Cardiac muscle cell (in vitro differentiated cells and primary cell): ENCODE results near the gene TTC28. TPM values are rescaled to one million over a fixed set of nuclear protein-coding genes. Genes with fewer than 3 reads are reported as not detected.

Source experiments
- DNase-seq, 2 donors: peaks; one replicate each; pipeline versions ENCODE4 v3.0.0 to v3.0.0-alpha.2; 2010 to 2017; ENCODE audit warnings: low read depth in 1 of 2, low spot score in 1 of 2
- H3K27ac ChIP-seq: fragments of 200-600 bp; sonication (generic); 2 replicates; pipeline ENCODE4 v1.5.1; 2016
- H3K27me3 ChIP-seq: fragments of 200-600 bp; sonication (generic); 2 replicates; pipeline ENCODE4 v1.6.0; 2016; ENCODE audit warnings: control low read depth
- H3K36me3 ChIP-seq: fragments of 200-600 bp; sonication (generic); 2 replicates; pipeline ENCODE4 v1.5.1; 2016; ENCODE audit warnings: control low read depth
- H3K4me1 ChIP-seq: fragments of 200-600 bp; sonication (generic); 2 replicates; pipeline ENCODE4 v1.8.1; 2017; ENCODE audit warnings: low read depth, mild to moderate bottlenecking, mixed run types
- H3K4me3 ChIP-seq: fragments of 200-600 bp; sonication (generic); 2 replicates; pipeline ENCODE4 v1.5.1; 2016; ENCODE audit warnings: mild to moderate bottlenecking
- H3K9me3 ChIP-seq: fragments of 200-600 bp; sonication (generic); 2 replicates; pipeline ENCODE4 v1.5.1; 2017; ENCODE audit warnings: low read depth, mild to moderate bottlenecking, control low read depth
- polyA plus RNA-seq: library from polyadenylated mRNA; unstranded; fragments of >200 nt; fragmentation: Nextera tagmentation; extraction: Ambion mirVana; gene quantifications from 2 replicates; pipeline ENCODE4 v1.2.1, GENCODE V29; 2016
- total RNA-seq: library from RNA; depleted of rRNA; stranded (reverse); fragments of >200 nt; gene quantifications from 2 replicates; pipeline ENCODE4 v1.2.3, GENCODE V29; 2016
- TF ChIP-seq, protein P1 (sequence below): IDR thresholded peaks from 2 replicates; pipeline ENCODE4 v1.5.1; 2012; ENCODE audit warnings: low read depth, mild to moderate bottlenecking, low read length

Gene TTC28
- total and polyA plus RNA-seq, 2 experiments from 2014 or later = 27.3 to 109 TPM

DNA sequence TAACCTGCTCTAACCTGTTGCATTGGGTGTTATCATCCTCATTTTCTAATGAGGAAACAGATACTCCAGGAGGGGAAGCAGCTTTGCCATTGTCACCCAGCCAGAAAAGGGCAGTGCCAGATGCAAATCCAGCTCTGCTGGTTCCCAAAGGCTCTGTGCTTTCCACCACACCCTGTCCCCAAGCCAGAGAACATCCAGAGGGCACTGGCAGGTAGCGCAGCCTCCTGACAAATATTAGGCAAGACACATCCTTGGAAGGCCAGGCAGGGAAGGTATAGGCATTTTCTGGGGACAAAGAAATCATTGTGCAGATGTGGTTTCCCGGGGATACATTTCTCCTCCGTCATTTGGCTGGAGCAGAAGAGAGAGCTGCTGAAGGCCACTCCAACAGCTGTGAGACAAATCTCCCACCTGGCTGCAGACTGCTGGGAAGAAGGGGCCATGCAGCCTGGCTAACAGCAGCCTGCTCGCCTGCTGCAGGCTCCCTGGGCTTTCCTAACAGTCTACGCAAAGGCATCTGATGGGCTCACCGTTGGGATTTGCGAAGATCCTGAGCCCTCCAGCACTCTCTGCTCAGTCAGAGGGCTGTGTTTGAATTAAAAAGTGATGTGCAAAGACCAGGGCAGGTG, 666.7 kb downstream of the TTC28 start:
- TF ChIP-seq, protein P1, sequence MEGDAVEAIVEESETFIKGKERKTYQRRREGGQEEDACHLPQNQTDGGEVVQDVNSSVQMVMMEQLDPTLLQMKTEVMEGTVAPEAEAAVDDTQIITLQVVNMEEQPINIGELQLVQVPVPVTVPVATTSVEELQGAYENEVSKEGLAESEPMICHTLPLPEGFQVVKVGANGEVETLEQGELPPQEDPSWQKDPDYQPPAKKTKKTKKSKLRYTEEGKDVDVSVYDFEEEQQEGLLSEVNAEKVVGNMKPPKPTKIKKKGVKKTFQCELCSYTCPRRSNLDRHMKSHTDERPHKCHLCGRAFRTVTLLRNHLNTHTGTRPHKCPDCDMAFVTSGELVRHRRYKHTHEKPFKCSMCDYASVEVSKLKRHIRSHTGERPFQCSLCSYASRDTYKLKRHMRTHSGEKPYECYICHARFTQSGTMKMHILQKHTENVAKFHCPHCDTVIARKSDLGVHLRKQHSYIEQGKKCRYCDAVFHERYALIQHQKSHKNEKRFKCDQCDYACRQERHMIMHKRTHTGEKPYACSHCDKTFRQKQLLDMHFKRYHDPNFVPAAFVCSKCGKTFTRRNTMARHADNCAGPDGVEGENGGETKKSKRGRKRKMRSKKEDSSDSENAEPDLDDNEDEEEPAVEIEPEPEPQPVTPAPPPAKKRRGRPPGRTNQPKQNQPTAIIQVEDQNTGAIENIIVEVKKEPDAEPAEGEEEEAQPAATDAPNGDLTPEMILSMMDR = no peak
- H3K4me3 ChIP-seq = no peak overlapping the region
- H3K27me3 ChIP-seq = no peaks in the 10 kb centered on the region
- H3K36me3 ChIP-seq = no peaks in the 10 kb centered on the region
- H3K27ac ChIP-seq = no peak overlapping the region
- no peak for DNase-seq
- no peaks in the 10 kb centered on the region for H3K9me3 ChIP-seq
- peaks cover 52% of the 10 kb centered on the region for H3K4me1 ChIP-seq

DNA sequence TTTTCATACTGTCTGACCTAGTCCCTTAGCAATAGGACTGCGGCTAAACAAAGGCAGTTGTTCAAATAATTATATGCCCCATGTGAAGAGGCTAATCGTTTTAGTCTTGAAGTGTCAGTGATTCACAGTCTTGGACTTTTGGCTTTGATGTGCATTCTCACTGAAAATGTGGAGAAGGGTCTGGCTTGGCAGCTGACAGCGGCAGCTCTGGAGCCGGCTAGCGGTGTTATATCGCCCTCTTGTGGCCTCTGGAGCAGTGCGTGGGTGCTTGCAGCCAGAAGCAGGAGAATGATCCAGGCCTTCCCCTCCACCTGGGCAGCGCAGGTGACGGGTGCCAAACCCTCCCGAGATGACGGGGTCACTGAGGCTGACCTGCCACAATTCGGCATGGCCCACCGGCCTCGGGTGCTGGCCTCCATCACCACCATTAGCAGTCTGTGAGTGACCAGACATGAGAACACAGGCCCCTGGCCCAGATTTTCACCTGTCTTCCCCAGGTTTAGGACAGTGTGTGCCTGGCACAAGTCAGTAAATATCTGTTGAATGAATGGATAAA, 670.3 kb downstream of the TTC28 start:
- no peaks in the 10 kb centered on the region for H3K36me3 ChIP-seq
- TF ChIP-seq, protein P1 = peak; percentile 96
- no peak overlapping the region for H3K27ac ChIP-seq
- peak; percentile 88 to 92 for DNase-seq
- no peaks in the 10 kb centered on the region for H3K27me3 ChIP-seq
- H3K9me3 ChIP-seq = no peaks in the 10 kb centered on the region
- peaks cover 52% of the 10 kb centered on the region for H3K4me1 ChIP-seq
- H3K4me3 ChIP-seq = no peak overlapping the region

DNA sequence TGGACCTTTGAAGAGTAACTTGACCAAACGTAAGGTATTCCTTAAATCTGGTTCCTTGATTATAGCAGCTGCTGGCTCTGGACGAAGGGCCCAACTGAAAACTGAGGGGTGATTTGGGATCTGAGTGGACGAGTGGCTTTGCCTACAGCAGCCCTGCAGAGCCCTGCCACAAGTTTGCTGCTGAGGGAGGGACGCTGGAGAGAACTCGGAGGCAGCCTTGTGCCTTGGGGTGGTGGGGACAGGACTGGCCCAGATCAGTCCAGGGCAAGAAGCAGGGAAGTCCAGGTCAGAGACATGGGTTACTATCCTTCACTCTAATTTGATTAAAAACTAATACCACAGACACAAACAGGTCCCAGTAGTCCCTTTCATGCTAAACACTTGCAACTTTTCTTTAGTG, 671.0 kb downstream of the TTC28 start:
- Histone ChIP-seq H3K4me3 (no peak overlapping the region), H3K27ac (no peak overlapping the region), H3K36me3 (no peaks in the 10 kb centered on the region), H3K4me1 (peaks cover 47% of the 10 kb centered on the region), H3K9me3 (no peaks in the 10 kb centered on the region), H3K27me3 (no peaks in the 10 kb centered on the region)
- no peak for DNase-seq
- TF ChIP-seq, protein P1 = no peak

DNA sequence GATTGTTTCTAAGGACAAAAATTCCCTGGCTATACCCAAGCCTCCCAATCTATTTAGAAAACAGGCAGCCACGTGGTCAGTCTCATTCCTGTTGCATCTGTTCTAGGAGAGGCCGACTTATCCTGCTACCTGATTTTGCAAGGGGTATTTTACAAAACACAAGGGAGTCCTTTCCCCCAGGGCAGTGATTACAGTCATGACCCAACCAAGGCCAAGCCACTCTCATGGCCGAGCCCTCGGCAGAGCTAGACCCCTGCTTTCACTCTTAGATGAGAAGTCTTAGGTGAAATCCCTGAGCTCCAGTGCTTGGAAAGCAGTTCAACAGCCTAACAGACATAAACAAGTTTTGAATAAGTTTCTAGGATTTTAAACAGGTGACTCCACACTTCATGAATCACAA, 671.6 kb downstream of the TTC28 start:
- Histone ChIP-seq H3K27ac (no peak overlapping the region), H3K36me3 (no peaks in the 10 kb centered on the region), H3K9me3 (no peaks in the 10 kb centered on the region), H3K4me1 (peaks cover 47% of the 10 kb centered on the region), H3K4me3 (no peak overlapping the region), H3K27me3 (no peaks in the 10 kb centered on the region)
- no peak for DNase-seq
- TF ChIP-seq, protein P1 = no peak

DNA sequence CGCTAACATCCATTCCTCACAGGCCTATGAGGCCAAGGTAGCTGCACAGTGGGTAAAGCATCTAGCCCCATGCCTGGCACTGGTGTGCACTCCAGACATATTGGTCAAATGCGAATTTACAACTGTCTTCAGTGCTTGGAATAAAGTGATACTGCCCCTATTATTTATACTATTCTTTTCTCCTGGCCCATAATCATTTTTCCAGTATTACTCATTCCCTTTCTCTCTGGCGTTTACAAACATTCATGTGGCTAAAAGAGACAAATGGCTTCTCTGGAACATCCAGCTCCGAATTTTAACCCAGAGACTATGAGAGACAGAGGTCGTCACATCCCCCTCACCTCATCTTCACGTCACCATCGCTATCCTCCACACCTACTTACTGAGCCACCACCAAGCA, 673.4 kb downstream of the TTC28 start:
- TF ChIP-seq, protein P1 = no peak
- no peak for DNase-seq
- H3K27ac ChIP-seq = peak overlapping the region; percentile 83
- peaks cover 47% of the 10 kb centered on the region for H3K4me1 ChIP-seq
- H3K27me3 ChIP-seq = no peaks in the 10 kb centered on the region
- H3K36me3 ChIP-seq = no peaks in the 10 kb centered on the region
- no peak overlapping the region for H3K4me3 ChIP-seq
- no peaks in the 10 kb centered on the region for H3K9me3 ChIP-seq
